A204.1 (cell line): ENCODE results near the gene PTPRN2.
"Not testable (repeated sequence)": the region's sequence is repeated elsewhere in the genome, so short reads cannot be mapped to it uniquely, and the experiment has no call there.

Experiments used
- FAIRE-seq: peaks from 2 replicates; lab custom pipeline; 2012; peaks lifted over from hg19 to GRCh38; lab: Jason Lieb, UNC

PTPRN2 gene

GRCh38 chr7:158317238-158318205 is 270.1 kb downstream of the PTPRN2 start:
- FAIRE-seq, result no peak

GRCh38 chr7:158316466-158317031 is 271.1 kb downstream of the PTPRN2 start:
- no peak for FAIRE-seq

GRCh38 chr7:158315881-158316280 is 271.7 kb downstream of the PTPRN2 start:
- no peak for FAIRE-seq

GRCh38 chr7:158315326-158315725 is 272.3 kb downstream of the PTPRN2 start:
- no peak for FAIRE-seq

- FAIRE-seq, result no peak
These were observed 273.2 kb downstream of the PTPRN2 start for GRCh38 chr7:158314394-158314793.

GRCh38 chr7:158313931-158314330 is 273.7 kb downstream of the PTPRN2 start:
- FAIRE-seq, result no peak

GRCh38 chr7:158312789-158313188 is 274.8 kb downstream of the PTPRN2 start:
- no peak for FAIRE-seq

- FAIRE-seq, result no peak
These were observed 275.8 kb downstream of the PTPRN2 start for GRCh38 chr7:158311791-158312190.

- FAIRE-seq, result no peak
These were observed 276.5 kb downstream of the PTPRN2 start for GRCh38 chr7:158310924-158311666.

GRCh38 chr7:158309868-158310763 is 277.5 kb downstream of the PTPRN2 start:
- no peak for FAIRE-seq

GRCh38 chr7:158308001-158308400 is 279.6 kb downstream of the PTPRN2 start:
- FAIRE-seq, result no peak

- FAIRE-seq, result not testable (repeated sequence)
These were observed 283.6 kb downstream of the PTPRN2 start for GRCh38 chr7:158304072-158304471.

- no peak for FAIRE-seq
These were observed 284.5 kb downstream of the PTPRN2 start for GRCh38 chr7:158303121-158303520.

GRCh38 chr7:158302274-158303070 is 285.2 kb downstream of the PTPRN2 start:
- FAIRE-seq, result no peak

GRCh38 chr7:158301207-158301606 is 286.4 kb downstream of the PTPRN2 start:
- no peak for FAIRE-seq

- FAIRE-seq, result no peak
These were observed 287.2 kb downstream of the PTPRN2 start for GRCh38 chr7:158300427-158300826.

GRCh38 chr7:158299607-158300006 is 288.0 kb downstream of the PTPRN2 start:
- FAIRE-seq, result no peak

GRCh38 chr7:158296798-158297104 is 290.9 kb downstream of the PTPRN2 start:
- no peak for FAIRE-seq

GRCh38 chr7:158295966-158296797 is 291.4 kb downstream of the PTPRN2 start:
- no peak for FAIRE-seq
